ENCODE measurements around the gene PLCB4. TPM values are rescaled to one million over a fixed set of nuclear protein-coding genes. Genes with fewer than 3 reads are reported as not detected.

PLCB4 gene
- total and polyA plus RNA-seq, 7 donors: 9.7 to 21.0 (median 12.4) TPM

DNA sequence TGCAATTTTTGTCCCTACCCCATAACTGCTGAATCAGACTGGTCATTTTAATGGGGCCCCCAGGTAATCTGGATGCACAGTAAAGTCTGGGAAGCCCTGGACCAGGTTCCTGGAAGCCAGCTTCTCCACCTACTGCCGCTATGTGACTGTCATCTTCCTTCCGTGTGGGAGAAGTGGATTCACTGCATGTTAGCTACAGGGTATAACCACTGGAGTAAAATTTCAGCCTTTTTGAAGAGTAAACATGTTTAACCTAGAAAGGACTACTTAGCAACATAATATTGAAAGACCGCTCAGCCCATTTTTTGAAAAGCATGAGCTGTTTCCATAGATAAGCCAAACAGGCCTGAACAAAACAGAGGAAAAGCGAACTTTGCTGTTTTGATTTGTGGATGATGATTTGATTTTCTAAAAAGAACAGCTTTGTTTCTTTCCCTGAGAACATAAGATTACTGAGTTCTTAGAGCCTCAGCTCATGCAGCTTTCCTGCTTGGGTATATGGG, 208.1 kb downstream of the PLCB4 start:
- no peak for DNase-seq
- intact Hi-C loops (cut with DNase I): no loop called here
- Histone ChIP-seq H3K4me1 (peaks cover 0 to 25% (median 5%) of the 10 kb centered on the region in 4 donors), H3K27me3 (no peaks in the 10 kb centered on the region), H3K9me3 (no peaks in the 10 kb centered on the region), H3K27ac (peak overlapping the region in 3 of 4 donors; percentile 30 to 43 (median 36)), H3K36me3 (no peaks in the 10 kb centered on the region), H3K4me3 (no peak overlapping the region)
- 88 to 93% methylated on average over 4 of the region's 4 CpGs for WGBS, 2 donors
- TF ChIP-seq EP300 (IDR thresholded peaks at IDR 0.05): no peak
- TF ChIP-seq POLR2AphosphoS5 (IDR thresholded peaks at IDR 0.05): no peak
- TF ChIP-seq, protein P1, sequence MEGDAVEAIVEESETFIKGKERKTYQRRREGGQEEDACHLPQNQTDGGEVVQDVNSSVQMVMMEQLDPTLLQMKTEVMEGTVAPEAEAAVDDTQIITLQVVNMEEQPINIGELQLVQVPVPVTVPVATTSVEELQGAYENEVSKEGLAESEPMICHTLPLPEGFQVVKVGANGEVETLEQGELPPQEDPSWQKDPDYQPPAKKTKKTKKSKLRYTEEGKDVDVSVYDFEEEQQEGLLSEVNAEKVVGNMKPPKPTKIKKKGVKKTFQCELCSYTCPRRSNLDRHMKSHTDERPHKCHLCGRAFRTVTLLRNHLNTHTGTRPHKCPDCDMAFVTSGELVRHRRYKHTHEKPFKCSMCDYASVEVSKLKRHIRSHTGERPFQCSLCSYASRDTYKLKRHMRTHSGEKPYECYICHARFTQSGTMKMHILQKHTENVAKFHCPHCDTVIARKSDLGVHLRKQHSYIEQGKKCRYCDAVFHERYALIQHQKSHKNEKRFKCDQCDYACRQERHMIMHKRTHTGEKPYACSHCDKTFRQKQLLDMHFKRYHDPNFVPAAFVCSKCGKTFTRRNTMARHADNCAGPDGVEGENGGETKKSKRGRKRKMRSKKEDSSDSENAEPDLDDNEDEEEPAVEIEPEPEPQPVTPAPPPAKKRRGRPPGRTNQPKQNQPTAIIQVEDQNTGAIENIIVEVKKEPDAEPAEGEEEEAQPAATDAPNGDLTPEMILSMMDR (IDR thresholded peaks at IDR 0.05): no peak
- TF ChIP-seq POLR2A (IDR thresholded peaks at IDR 0.05): no peak

DNA sequence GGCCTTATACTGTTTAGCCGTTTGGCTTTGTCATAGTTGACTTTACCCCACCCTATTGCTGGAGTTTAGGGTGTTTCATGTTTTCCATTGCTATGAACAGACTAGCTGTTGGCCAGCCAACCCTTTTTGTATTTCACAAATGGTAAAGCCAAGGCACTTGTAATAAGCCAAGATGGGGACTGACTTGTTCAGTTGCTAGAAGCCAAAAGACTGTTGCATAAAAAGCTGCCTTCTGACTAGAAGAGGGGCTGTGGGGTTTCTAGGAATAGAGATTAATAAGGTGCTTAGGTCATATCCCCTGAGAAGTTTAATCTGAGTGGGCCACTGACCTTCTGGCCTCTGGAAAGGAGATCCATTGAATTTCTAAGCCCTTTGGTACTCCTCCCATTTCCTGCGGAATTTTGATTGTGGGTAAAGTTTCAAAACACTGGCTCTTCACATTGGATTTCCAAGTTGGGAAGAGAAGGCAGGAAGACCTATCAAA, 211.1 kb downstream of the PLCB4 start:
- TF ChIP-seq EP300 (IDR thresholded peaks at IDR 0.05) (no peak), POLR2AphosphoS5 (IDR thresholded peaks at IDR 0.05) (no peak), POLR2A (IDR thresholded peaks at IDR 0.05) (no peak)
- TF ChIP-seq, protein P1 (IDR thresholded peaks at IDR 0.05): no peak
- H3K4me3 ChIP-seq: no peak overlapping the region
- intact Hi-C loops (cut with DNase I): no loop called here
- DNase-seq: no peak
- H3K4me1 ChIP-seq: peaks cover 0 to 36% (median 11%) of the 10 kb centered on the region in 4 donors
- no peaks in the 10 kb centered on the region for H3K36me3 ChIP-seq
- H3K9me3 ChIP-seq: no peaks in the 10 kb centered on the region
- whole genome bisulfite sequencing, 2 donors: 65 to 78% methylated on average over 2 of the region's 2 CpGs
- peak overlapping the region; percentile 4 to 49 (median 34) for H3K27ac ChIP-seq
- no peaks in the 10 kb centered on the region for H3K27me3 ChIP-seq

DNA sequence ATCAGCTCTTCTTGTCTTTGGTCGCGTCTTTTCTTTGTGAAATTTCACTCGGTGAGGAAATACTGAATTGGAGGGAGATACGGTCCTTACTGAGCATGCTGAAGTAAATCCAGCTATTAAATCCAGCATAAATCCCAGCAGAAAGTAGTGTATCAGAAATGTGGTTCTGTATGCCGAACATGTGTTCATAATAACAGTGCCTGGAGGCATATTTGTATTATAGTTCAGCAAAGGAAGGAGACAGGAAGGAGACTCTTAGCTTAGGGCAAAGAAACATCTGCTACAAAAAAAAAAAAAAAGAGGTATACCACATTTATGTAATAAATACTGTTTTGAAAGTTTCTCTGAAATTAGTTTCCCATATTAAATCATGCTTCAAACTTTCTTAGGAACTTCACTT, 211.8 kb downstream of the PLCB4 start:
- TF ChIP-seq POLR2AphosphoS5 (IDR thresholded peaks at IDR 0.05): no peak
- TF ChIP-seq, protein P1 (IDR thresholded peaks at IDR 0.05): no peak
- TF ChIP-seq POLR2A (IDR thresholded peaks at IDR 0.05): no peak
- TF ChIP-seq EP300 (IDR thresholded peaks at IDR 0.05): no peak
- Histone ChIP-seq H3K4me3 (no peak overlapping the region), H3K9me3 (no peaks in the 10 kb centered on the region), H3K27me3 (no peaks in the 10 kb centered on the region), H3K36me3 (no peaks in the 10 kb centered on the region), H3K27ac (peak overlapping the region; percentile 4 to 49 (median 34)), H3K4me1 (peaks cover 0 to 36% (median 11%) of the 10 kb centered on the region in 4 donors)
- DNase-seq: no peak
- 52 to 81% methylated on average over 5 of the region's 5 CpGs for WGBS, 2 donors
- intact Hi-C loops (cut with DNase I): no loop called here

DNA sequence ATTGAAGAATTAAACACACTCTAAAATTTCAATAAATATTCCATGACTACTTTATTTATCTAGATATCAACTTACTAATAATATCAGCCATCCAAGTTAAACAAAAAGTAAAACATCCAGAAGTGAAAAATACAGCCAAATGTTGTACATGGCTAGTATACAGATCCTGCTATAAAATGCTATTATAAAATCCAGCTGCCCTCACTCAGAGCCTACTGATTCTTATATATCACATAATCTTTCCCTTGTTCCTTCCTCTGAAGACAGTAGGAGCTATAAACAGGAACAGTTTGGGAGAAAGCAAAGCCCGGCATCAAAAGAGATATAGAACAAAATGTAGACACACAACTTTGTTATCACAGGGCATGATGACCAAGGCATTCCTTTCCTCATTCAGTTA, 212.9 kb downstream of the PLCB4 start:
- H3K4me3 ChIP-seq: no peak overlapping the region
- TF ChIP-seq EP300 (IDR thresholded peaks at IDR 0.05): no peak
- TF ChIP-seq POLR2AphosphoS5 (IDR thresholded peaks at IDR 0.05): no peak
- TF ChIP-seq, protein P1 (IDR thresholded peaks at IDR 0.05): no peak
- TF ChIP-seq POLR2A (IDR thresholded peaks at IDR 0.05): no peak
- H3K36me3 ChIP-seq: no peaks in the 10 kb centered on the region
- peaks cover 0 to 36% (median 11%) of the 10 kb centered on the region in 4 donors for H3K4me1 ChIP-seq
- WGBS, 2 donors: 23 to 46% methylated on average over 1 of the region's 1 CpG
- no peaks in the 10 kb centered on the region for H3K27me3 ChIP-seq
- no peaks in the 10 kb centered on the region for H3K9me3 ChIP-seq
- DNase-seq: no peak
- intact Hi-C loops (cut with DNase I): no loop called here
- H3K27ac ChIP-seq: no peak overlapping the region

DNA sequence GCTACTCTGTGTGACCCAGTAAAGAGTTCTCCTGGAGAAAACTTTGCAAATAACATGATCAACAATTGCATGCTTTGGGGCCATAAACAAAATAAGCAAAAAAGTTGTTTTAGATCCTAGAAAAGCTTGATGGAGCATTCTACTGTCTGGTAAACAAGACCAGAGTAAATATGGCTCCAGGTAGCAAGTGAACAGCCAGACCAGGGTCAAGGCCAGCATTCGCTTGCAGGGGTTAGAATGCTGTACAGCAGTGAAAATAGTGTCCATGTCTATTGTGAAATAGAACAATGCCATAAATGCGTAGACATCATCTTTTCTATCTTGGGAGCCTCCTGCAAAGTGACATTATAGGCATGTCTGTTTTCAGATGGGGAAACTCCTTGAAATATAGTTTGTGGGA, 216.7 kb downstream of the PLCB4 start:
- Histone ChIP-seq H3K4me1 (peaks cover 0 to 26% (median 11%) of the 10 kb centered on the region in 4 donors), H3K4me3 (no peak overlapping the region), H3K27me3 (no peaks in the 10 kb centered on the region), H3K27ac (no peak overlapping the region), H3K36me3 (no peaks in the 10 kb centered on the region), H3K9me3 (no peaks in the 10 kb centered on the region)
- intact Hi-C loops (cut with DNase I): no loop called here
- no peak for DNase-seq
- 92% methylated on average over 2 of the region's 2 CpGs for WGBS, 2 donors
- TF ChIP-seq, protein P1 (IDR thresholded peaks at IDR 0.05): no peak
- no peak for TF ChIP-seq EP300 (IDR thresholded peaks at IDR 0.05)
- no peak for TF ChIP-seq POLR2A (IDR thresholded peaks at IDR 0.05)
- no peak for TF ChIP-seq POLR2AphosphoS5 (IDR thresholded peaks at IDR 0.05)
